Measurements from ENCODE around the gene LGALS8.

GRCh38 chr1:236530959-236531358 is 7.2 kb downstream of the LGALS8 start:
- no peak for TF ChIP-seq CTCF (conservative IDR thresholded peaks at IDR 0.05; ENCODE audit: low read depth, low read length)
- no peak for TF ChIP-seq EZH2 (IDR thresholded peaks at IDR 0.05; ENCODE audit: borderline replicate concordance, low read depth, low read length, poor library complexity, severe bottlenecking)

Measured in A673 (cell line).